22Rv1 (cell line): ENCODE measurements around the gene GCGR.

Experiments used
- CTCF ChIP-seq: fragments of 450-650 bp; IDR thresholded peaks from 2 replicates; pipeline ENCODE4 v1.5.1; 2017; ENCODE audit warnings: mild to moderate bottlenecking
- ZFX ChIP-seq: fragments of 450-650 bp; IDR thresholded peaks from 2 replicates; pipeline ENCODE4 v1.6.1; 2017; ENCODE audit warnings: antibody characterized with exemption, borderline replicate concordance

GRCh38 chr17:81804559-81805399 is 829 bp downstream of the GCGR start:
- TF ChIP-seq CTCF (no peak), ZFX (no peak)
